CD4-positive, alpha-beta T cell (primary cell): Measurements from ENCODE around the gene CTXND1. TPM values are rescaled to one million over a fixed set of nuclear protein-coding genes. Genes with fewer than 3 reads are reported as not detected.

Experiments used
- ATAC-seq: fragments of 200-7000 bp; cut with Tn5 transposase; one replicate; pipeline ENCODE4 v1.10.0; 2022; ENCODE audit warnings: mild to moderate bottlenecking; ENCODE audit not compliant: poor library complexity
- CTCF ChIA-PET: fragments of 350-600 bp; sonication (Branson Sonifier 250); formaldehyde crosslinking; loops from one replicate; lab custom pipeline; 2021; ENCODE audit warnings: antibody characterized with exemption, inconsistent platforms; lab: Charles Lee
- POLR2A ChIA-PET: fragments of 350-600 bp; sonication (Branson Sonifier 250); formaldehyde crosslinking; loops from one replicate; lab custom pipeline; 2021; ENCODE audit warnings: antibody characterized with exemption, inconsistent platforms; lab: Charles Lee
- DNase-seq, 14 experiments: peaks; one replicate each; pipeline ENCODE4 v3.0.0-alpha.2; 2013 to 2020; ENCODE audit warnings: mixed read lengths in 2 of 14
- H3K27ac ChIP-seq, 2 donors: one replicate each; pipeline versions ENCODE4 v1.5.1 to v1.7.0; 2013; ENCODE audit warnings: low read length in 2 of 2, low read depth in 1 of 2, mild to moderate bottlenecking in 1 of 2
- H3K27me3 ChIP-seq, 2 experiments: 1 replicate in 1 of 2; 2 replicates in 1 of 2; pipeline versions ENCODE4 v1.6.1 to v1.7.0; 2013; ENCODE audit warnings: low read length in 2 of 2, control low read depth in 1 of 2, mild to moderate bottlenecking in 1 of 2, moderate library complexity in 1 of 2; ENCODE audit not compliant: insufficient read depth in 2 of 2, control insufficient read depth in 1 of 2
- H3K36me3 ChIP-seq: one replicate; pipeline ENCODE4 v1.6.1; 2013; ENCODE audit warnings: low read length, control low read depth; ENCODE audit not compliant: insufficient read depth
- H3K4me1 ChIP-seq: one replicate; pipeline ENCODE4 v1.6.1; 2013; ENCODE audit warnings: low read length, control low read depth; ENCODE audit not compliant: insufficient read depth
- H3K4me3 ChIP-seq: one replicate; pipeline ENCODE4 v1.5.1; 2013; ENCODE audit warnings: mild to moderate bottlenecking, low read length, moderate library complexity
- H3K9me3 ChIP-seq, 2 experiments: 1 replicate in 1 of 2; 2 replicates in 1 of 2; pipeline versions ENCODE4 v1.6.1 to v1.7.0; 2013; ENCODE audit warnings: low read length in 2 of 2, mild to moderate bottlenecking in 2 of 2, control low read depth in 1 of 2, moderate library complexity in 1 of 2; ENCODE audit not compliant: control insufficient read depth in 1 of 2, insufficient read depth in 1 of 2
- H3K27ac Mint-ChIP-seq: one replicate; pipeline ENCODE4 v1.8.0; 2020; ENCODE audit warnings: mixed read lengths
- H3K27me3 Mint-ChIP-seq: one replicate; pipeline ENCODE4 v1.8.0; 2021; ENCODE audit warnings: mixed read lengths
- H3K36me3 Mint-ChIP-seq: one replicate; pipeline ENCODE4 v1.8.0; 2021; ENCODE audit warnings: low read depth, mixed read lengths
- H3K4me1 Mint-ChIP-seq: one replicate; pipeline ENCODE4 v1.8.0; 2021; ENCODE audit warnings: low read depth, mixed read lengths
- H3K4me3 Mint-ChIP-seq: one replicate; pipeline ENCODE4 v1.8.0; 2020; ENCODE audit warnings: mild to moderate bottlenecking, mixed read lengths
- H3K9me3 Mint-ChIP-seq: one replicate; pipeline ENCODE4 v1.8.0; 2020; ENCODE audit warnings: mixed read lengths
- intact Hi-C, 2 experiments: fragments of 100-400 bp; cut with DNase I in 1 of 2; cut with micrococcal nuclease in 1 of 2; formaldehyde crosslinking; loops; one replicate each; pipeline versions ENCODE4 v1.15.1 to v1.9.0; 2023 to 2025; cut with DNase I, micrococcal nuclease
- total RNA-seq, 174 experiments: library from RNA in 2 of 174; stranded (reverse) in 2 of 174; gene quantifications; one replicate each; pipeline ENCODE4 v1.2.3 and lab custom pipeline; 2021 to 2026
- TF ChIP-seq, protein P1 (sequence below): fragments of 200-600 bp; IDR thresholded peaks from one replicate; pipeline ENCODE4 v1.8.0; 2022; ENCODE audit warnings: antibody characterized with exemption, mild to moderate bottlenecking

CTXND1 gene
- total RNA-seq, 2 experiments from 2014 or later, result not detected

DNA sequence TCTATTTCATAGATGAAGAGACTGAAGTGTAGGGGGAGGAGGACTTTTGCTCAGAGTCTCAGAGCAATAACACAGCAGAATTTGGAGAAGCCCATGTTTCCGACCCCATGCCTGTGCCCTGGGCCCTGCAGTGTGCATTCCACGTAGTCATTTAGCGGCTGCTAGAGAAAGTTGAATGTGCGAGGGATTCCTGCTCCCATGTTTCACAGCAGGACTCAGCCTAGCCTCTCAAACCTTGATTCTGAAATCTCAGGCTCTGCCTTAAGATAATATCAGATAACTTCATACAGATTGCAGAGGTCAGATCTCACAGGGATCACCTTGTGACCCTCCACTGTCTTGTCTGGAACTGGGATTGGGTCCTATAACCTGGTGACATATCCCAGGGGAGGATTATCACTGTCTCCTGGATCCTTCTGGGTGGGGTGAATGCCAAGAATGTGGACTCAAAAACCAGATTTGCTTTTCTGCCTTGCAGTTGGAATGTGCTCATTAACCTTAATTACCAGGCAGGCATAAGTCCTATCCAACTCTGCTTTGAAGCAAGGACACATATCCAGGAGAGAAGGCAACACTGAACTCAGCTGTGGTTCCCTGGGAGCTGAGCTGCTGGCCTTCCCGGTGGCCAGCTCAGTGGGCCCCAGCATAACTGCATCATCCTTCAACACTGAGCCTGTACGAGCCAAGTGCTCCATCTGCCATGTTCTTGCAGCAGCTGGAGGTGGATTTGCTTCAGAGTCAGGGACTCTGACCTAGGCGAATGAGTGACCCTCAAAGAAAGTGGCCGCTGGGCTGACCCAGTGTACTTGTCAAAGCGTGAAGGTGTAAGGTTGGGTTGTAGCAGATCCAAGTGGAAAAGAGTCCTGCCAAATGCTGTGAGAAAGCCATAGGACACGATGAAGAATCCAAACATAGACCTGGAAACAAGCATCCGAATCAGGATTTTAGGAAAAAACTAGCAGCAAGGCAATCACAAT lies 43.0 kb downstream of the CTXND1 start:
- H3K4me1 Mint-ChIP-seq, result no peaks in the 10 kb centered on the region
- H3K27me3 Mint-ChIP-seq, result peaks cover 36% of the 10 kb centered on the region
- CTCF ChIA-PET, result no interaction called here

DNA sequence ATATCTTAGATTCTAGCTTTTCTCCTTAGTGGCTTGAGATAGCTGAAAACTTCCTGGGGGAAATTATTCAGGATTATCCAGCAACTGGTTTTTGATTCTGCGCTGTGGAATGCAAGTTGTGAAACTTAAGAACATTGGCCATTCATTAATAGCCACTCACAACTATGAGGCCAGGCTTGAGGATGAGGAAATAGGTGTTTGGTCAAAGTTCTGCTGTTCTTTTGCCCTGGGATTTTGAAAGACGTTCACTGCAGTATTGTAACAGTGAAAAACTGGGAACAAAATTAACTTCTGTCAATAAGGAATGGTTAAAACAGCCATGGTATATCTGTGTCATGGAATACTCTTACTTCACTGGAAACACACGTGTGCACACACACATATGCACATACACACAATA lies 44.1 kb downstream of the CTXND1 start:
- CTCF ChIA-PET, result no interaction called here
- no peak overlapping the region for H3K4me3 ChIP-seq
- POLR2A ChIA-PET, result no interaction called here
- ATAC-seq (no peak), DNase-seq (no peak)
- Mint-ChIP-seq H3K27ac (no peak overlapping the region), H3K36me3 (no peaks in the 10 kb centered on the region), H3K4me1 (no peaks in the 10 kb centered on the region), H3K4me3 (no peak overlapping the region), H3K9me3 (no peaks in the 10 kb centered on the region), H3K27me3 (peaks cover 29% of the 10 kb centered on the region)
- H3K4me1 ChIP-seq, result no peaks in the 10 kb centered on the region
- peaks cover 0 to 11% of the 10 kb centered on the region in 2 experiments for H3K27me3 ChIP-seq
- H3K36me3 ChIP-seq, result no peaks in the 10 kb centered on the region
- no peaks in the 10 kb centered on the region for H3K9me3 ChIP-seq
- no peak overlapping the region for H3K27ac ChIP-seq
- TF ChIP-seq, protein P1, sequence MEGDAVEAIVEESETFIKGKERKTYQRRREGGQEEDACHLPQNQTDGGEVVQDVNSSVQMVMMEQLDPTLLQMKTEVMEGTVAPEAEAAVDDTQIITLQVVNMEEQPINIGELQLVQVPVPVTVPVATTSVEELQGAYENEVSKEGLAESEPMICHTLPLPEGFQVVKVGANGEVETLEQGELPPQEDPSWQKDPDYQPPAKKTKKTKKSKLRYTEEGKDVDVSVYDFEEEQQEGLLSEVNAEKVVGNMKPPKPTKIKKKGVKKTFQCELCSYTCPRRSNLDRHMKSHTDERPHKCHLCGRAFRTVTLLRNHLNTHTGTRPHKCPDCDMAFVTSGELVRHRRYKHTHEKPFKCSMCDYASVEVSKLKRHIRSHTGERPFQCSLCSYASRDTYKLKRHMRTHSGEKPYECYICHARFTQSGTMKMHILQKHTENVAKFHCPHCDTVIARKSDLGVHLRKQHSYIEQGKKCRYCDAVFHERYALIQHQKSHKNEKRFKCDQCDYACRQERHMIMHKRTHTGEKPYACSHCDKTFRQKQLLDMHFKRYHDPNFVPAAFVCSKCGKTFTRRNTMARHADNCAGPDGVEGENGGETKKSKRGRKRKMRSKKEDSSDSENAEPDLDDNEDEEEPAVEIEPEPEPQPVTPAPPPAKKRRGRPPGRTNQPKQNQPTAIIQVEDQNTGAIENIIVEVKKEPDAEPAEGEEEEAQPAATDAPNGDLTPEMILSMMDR, result no peak
- intact Hi-C loops, result no loop called here

More for the DNA sequence above, 43.0 kb downstream of the CTXND1 start:
- H3K27ac Mint-ChIP-seq, result no peak overlapping the region
- ATAC-seq (no peak), DNase-seq (no peak)
- Histone ChIP-seq H3K4me1 (no peaks in the 10 kb centered on the region), H3K27ac (no peak overlapping the region), H3K9me3 (no peaks in the 10 kb centered on the region), H3K27me3 (peaks cover 6 to 15% of the 10 kb centered on the region in 2 experiments), H3K36me3 (no peaks in the 10 kb centered on the region), H3K4me3 (no peak overlapping the region)
- intact Hi-C loops, result no loop called here
- POLR2A ChIA-PET, result no interaction called here
- no peaks in the 10 kb centered on the region for H3K36me3 Mint-ChIP-seq
- H3K9me3 Mint-ChIP-seq, result no peaks in the 10 kb centered on the region
- H3K4me3 Mint-ChIP-seq, result no peak overlapping the region
- TF ChIP-seq, protein P1, result no peak

DNA sequence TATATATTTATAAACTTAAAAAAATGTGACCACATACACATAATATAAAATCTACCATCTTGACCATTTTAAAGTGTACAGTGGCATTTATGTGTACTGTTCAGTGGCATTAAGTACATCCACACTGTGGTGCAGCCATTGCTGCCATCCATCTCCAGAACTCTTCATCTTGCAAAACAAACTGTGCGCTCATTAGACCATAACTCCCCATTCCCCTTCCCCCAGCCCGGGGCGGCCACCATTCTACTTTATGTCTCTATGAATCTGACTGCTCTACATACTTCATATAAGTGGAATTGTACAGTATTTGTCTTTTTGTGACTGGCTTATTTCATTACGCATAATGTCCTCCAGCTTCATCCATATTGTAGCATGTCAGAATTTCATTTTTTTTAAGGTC lies 47.8 kb downstream of the CTXND1 start:
- no peak for DNase-seq
- POLR2A ChIA-PET, result no interaction called here
- no peak overlapping the region for H3K4me3 Mint-ChIP-seq
- no peaks in the 10 kb centered on the region for H3K4me1 ChIP-seq
- no peaks in the 10 kb centered on the region for H3K4me1 Mint-ChIP-seq
- no peak overlapping the region for H3K4me3 ChIP-seq
- no peak for ATAC-seq
- H3K27ac Mint-ChIP-seq, result no peak overlapping the region
- H3K27ac ChIP-seq, result no peak overlapping the region
- H3K36me3 ChIP-seq, result no peaks in the 10 kb centered on the region
- no peaks in the 10 kb centered on the region for H3K9me3 Mint-ChIP-seq
- no peaks in the 10 kb centered on the region for H3K36me3 Mint-ChIP-seq
- peaks cover 0 to 4% of the 10 kb centered on the region in 2 experiments for H3K27me3 ChIP-seq
- H3K27me3 Mint-ChIP-seq, result peaks cover 37% of the 10 kb centered on the region
- CTCF ChIA-PET, result no interaction called here
- H3K9me3 ChIP-seq, result no peaks in the 10 kb centered on the region
- TF ChIP-seq, protein P1, result no peak
- intact Hi-C loops, result no loop called here
